HL-60/S4 (cell line): Measurements from ENCODE around the gene FARS2.
"Not testable (repeated sequence)": the region's sequence is repeated elsewhere in the genome, so short reads cannot be mapped to it uniquely, and the experiment has no call there.

Experiments used
- in situ Hi-C: fragments of 300-500 bp; cut with MboI; formaldehyde crosslinking; loops from 2 replicates; pipeline ENCODE4 v1.14.3; 2022; ENCODE audit warnings: low sequenced_read_pairs

Gene FARS2

GRCh38 chr6:5557506-5557905, 296.2 kb downstream of the FARS2 start:
- in situ Hi-C loops = no loop called here

- in situ Hi-C loops = no loop called here
Measured at GRCh38 chr6:5559651-5560050, 298.3 kb downstream of the FARS2 start.

GRCh38 chr6:5562277-5562676, 301.0 kb downstream of the FARS2 start:
- in situ Hi-C loops = no loop called here

GRCh38 chr6:5563086-5563485, 301.8 kb downstream of the FARS2 start:
- in situ Hi-C loops = no loop called here

GRCh38 chr6:5564746-5565145, 303.4 kb downstream of the FARS2 start:
- in situ Hi-C loops = not testable (repeated sequence)

- in situ Hi-C loops = no loop called here
Measured at GRCh38 chr6:5565971-5566370, 304.7 kb downstream of the FARS2 start.

- in situ Hi-C loops = no loop called here
Measured at GRCh38 chr6:5566718-5567117, 305.4 kb downstream of the FARS2 start.

- in situ Hi-C loops = no loop called here
Measured at GRCh38 chr6:5567352-5567751, 306.0 kb downstream of the FARS2 start.

GRCh38 chr6:5567890-5568289, 306.6 kb downstream of the FARS2 start:
- in situ Hi-C loops = no loop called here

- in situ Hi-C loops = no loop called here
Measured at GRCh38 chr6:5569491-5569890, 308.2 kb downstream of the FARS2 start.

- in situ Hi-C loops = no loop called here
Measured at GRCh38 chr6:5570641-5571040, 309.3 kb downstream of the FARS2 start.

- in situ Hi-C loops = no loop called here
Measured at GRCh38 chr6:5580736-5581581, 319.6 kb downstream of the FARS2 start.

- in situ Hi-C loops = no loop called here
Measured at GRCh38 chr6:5582762-5583161, 321.4 kb downstream of the FARS2 start.

- in situ Hi-C loops = no loop called here
Measured at GRCh38 chr6:5583528-5583927, 322.2 kb downstream of the FARS2 start.

- in situ Hi-C loops = no loop called here
Measured at GRCh38 chr6:5584078-5584482, 322.8 kb downstream of the FARS2 start.

- in situ Hi-C loops = no loop called here
Measured at GRCh38 chr6:5587648-5588047, 326.3 kb downstream of the FARS2 start.

- in situ Hi-C loops = no loop called here
Measured at GRCh38 chr6:5589422-5590141, 328.3 kb downstream of the FARS2 start.

GRCh38 chr6:5590187-5590586, 328.9 kb downstream of the FARS2 start:
- in situ Hi-C loops = no loop called here

- in situ Hi-C loops = no loop called here
Measured at GRCh38 chr6:5592886-5593519, 331.7 kb downstream of the FARS2 start.

- in situ Hi-C loops = no loop called here
Measured at GRCh38 chr6:5595184-5595583, 333.9 kb downstream of the FARS2 start.

GRCh38 chr6:5597413-5597812, 336.1 kb downstream of the FARS2 start:
- in situ Hi-C loops = no loop called here

GRCh38 chr6:5598123-5598522, 336.8 kb downstream of the FARS2 start:
- in situ Hi-C loops = no loop called here
